ENCODE results near the gene MORC2.

GRCh38 chr22:30875481-30876215 lies 92.9 kb downstream of the MORC2 start:
- TF ChIP-seq REST (IDR thresholded peaks at IDR 0.05; ENCODE audit: insufficient read depth in 1 of 2, low read depth in 2 of 2, low read length in 2 of 2) (no peak), SIN3A (IDR thresholded peaks at IDR 0.05; ENCODE audit: borderline replicate concordance, insufficient read depth, low read length) (no peak), TAF1 (IDR thresholded peaks at IDR 0.05; ENCODE audit: borderline replicate concordance, insufficient read depth, low read length) (no peak), POLR2AphosphoS5 (IDR thresholded peaks at IDR 0.05; ENCODE audit: low read depth, low read length) (no peak)

Data from PFSK-1 (cell line).